Measurements from ENCODE around the gene PKN3.

The PKN3 gene

GRCh38 chr9:128718475-128718874 lies 16.2 kb downstream of the PKN3 start:
- TF ChIP-seq CTCF (conservative IDR thresholded peaks at IDR 0.05; ENCODE audit: control insufficient read depth, insufficient read depth, low read depth, low read length), result no peak
- no peak overlapping the region for H3K4me3 ChIP-seq (ENCODE audit: control insufficient read depth, low read depth, low read length)
- DNase-seq (ENCODE audit: low read depth), result no peak

- H3K4me3 ChIP-seq (ENCODE audit: control insufficient read depth, low read depth, low read length), result no peak overlapping the region
- TF ChIP-seq CTCF (conservative IDR thresholded peaks at IDR 0.05; ENCODE audit: control insufficient read depth, insufficient read depth, low read depth, low read length), result no peak
- no peak for DNase-seq (ENCODE audit: low read depth)
Measured at GRCh38 chr9:128719919-128720605, 17.8 kb downstream of the PKN3 start.

GRCh38 chr9:128720841-128721486 lies 18.7 kb downstream of the PKN3 start:
- H3K4me3 ChIP-seq (ENCODE audit: control insufficient read depth, low read depth, low read length), result no peak overlapping the region
- no peak for DNase-seq (ENCODE audit: low read depth)
- TF ChIP-seq CTCF (conservative IDR thresholded peaks at IDR 0.05; ENCODE audit: control insufficient read depth, insufficient read depth, low read depth, low read length), result no peak

- no peak for TF ChIP-seq CTCF (conservative IDR thresholded peaks at IDR 0.05; ENCODE audit: control insufficient read depth, insufficient read depth, low read depth, low read length)
- no peak overlapping the region for H3K4me3 ChIP-seq (ENCODE audit: control insufficient read depth, low read depth, low read length)
- DNase-seq (ENCODE audit: low read depth), result no peak
Measured at GRCh38 chr9:128721487-128722010, 19.2 kb downstream of the PKN3 start.

GRCh38 chr9:128722380-128723351 lies 20.4 kb downstream of the PKN3 start:
- H3K4me3 ChIP-seq (ENCODE audit: control insufficient read depth, low read depth, low read length), result no peak overlapping the region
- no peak for DNase-seq (ENCODE audit: low read depth)
- TF ChIP-seq CTCF (conservative IDR thresholded peaks at IDR 0.05; ENCODE audit: control insufficient read depth, insufficient read depth, low read depth, low read length), result no peak

GRCh38 chr9:128723352-128723865 lies 21.1 kb downstream of the PKN3 start:
- no peak for DNase-seq (ENCODE audit: low read depth)
- H3K4me3 ChIP-seq (ENCODE audit: control insufficient read depth, low read depth, low read length), result peak overlapping the region; percentile 70
- no peak for TF ChIP-seq CTCF (conservative IDR thresholded peaks at IDR 0.05; ENCODE audit: control insufficient read depth, insufficient read depth, low read depth, low read length)

All from fibroblast of mammary gland (primary cell).